ENCODE results near the gene TNFAIP3.
"Not testable (repeated sequence)": the region's sequence is repeated elsewhere in the genome, so short reads cannot be mapped to it uniquely, and the experiment has no call there.

The TNFAIP3 gene

DNA sequence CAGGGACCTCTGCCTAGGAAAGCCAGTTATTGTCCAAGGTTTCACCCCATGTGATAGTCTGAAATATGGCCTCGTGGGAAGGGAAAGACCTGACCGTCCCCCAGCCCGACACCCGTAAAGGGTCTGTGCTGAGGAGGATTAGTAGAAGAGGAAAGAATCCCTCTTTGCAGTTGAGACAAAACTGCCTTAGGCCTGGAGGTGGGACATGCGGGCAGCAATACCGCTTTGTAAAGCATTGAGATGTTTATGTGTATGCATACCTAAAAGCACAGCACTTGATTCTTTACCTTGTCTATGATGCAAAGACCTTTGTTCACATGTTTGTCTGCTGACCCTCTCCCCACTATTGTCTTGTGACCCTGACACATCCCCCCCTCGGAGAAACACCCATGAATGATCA lies 22.3 kb upstream of the TNFAIP3 start:
- DNase-seq (ENCODE audit: low read depth) = not testable (repeated sequence)

DNA sequence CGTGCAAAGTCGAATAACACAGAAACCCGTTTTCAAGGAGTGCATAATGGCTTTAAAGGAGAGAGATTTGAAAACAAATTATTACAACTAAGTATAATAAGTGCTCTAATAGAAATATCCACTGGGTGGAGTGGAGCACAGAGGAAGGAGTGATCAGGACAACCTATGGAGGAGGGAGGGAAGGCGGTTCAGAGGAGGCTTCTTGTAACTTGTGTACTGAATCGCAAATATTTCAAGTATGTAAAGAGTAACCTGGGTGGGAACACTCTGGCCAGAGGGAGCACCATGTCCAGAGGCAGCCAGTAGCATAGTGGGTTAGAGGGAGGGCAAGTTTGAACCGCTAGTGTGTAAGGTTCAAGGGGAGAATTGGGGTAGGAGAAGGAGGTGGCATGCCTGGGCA lies 21.6 kb upstream of the TNFAIP3 start:
- no peak for DNase-seq (ENCODE audit: low read depth)

DNA sequence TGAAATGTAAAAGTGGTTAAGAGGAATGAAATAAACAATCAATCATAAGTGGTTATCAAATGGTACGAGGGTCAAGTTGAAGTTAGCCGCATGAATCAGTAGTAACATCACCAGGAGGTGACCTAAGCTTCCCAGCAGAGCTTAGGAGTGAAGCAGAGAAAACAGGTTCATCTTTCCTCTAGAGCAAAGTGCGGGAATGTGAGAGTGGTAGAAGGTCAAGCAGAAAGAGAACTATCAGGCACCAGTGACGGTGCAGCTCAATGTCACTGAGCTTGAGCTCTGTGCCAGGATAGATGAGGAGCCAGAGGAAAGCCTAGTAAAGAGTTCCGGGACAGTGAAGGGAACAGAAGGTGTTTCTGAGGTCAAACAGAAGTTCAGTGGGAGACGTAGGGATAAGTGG lies 20.8 kb upstream of the TNFAIP3 start:
- no peak for DNase-seq (ENCODE audit: low read depth)

DNA sequence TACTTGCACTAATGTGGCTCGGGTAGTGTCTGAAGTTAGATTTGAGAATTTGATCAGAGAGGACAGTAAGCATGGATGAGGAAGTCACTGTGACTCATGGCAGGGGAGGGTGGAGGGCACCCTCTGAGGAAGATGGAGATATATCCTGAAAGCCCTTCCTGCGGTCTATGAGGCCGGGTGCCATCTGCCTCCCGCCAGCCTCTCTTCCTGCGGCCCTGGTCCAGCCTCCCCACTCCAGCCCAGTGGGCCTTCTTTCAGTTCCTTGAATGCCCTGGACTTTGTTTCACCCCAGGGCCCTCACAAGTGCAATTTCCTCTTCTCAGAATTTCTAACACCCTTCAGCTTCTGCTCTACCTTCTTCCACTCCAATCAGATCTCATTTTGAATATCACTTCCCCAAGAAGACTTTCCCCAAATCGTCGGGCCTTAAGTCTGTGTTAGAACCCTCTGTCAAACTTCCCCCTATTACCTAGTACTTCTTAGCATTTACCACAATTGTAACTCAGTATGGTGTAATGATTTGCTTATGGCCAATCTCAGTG lies 20.2 kb upstream of the TNFAIP3 start:
- DNase-seq (ENCODE audit: low read depth) = no peak

DNA sequence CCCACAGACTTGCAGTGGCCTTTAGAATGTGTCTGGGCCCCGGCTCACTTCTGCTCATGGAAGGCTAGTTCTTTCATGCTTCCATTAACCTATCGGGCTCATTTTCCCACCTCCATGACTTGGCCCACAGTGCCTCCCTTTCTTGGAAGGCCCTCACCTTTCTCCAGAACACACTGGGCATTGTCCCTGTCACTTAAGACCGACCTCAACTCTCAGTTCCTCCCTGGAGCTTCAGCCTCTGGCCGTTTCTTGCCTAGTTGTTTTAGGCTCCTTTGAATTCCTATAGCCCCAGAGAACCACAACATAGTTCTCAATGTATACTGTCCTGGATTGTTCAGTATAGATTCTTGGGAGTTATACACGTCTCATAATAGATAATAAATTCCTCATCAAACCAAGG lies 19.3 kb upstream of the TNFAIP3 start:
- DNase-seq (ENCODE audit: low read depth) = no peak

DNA sequence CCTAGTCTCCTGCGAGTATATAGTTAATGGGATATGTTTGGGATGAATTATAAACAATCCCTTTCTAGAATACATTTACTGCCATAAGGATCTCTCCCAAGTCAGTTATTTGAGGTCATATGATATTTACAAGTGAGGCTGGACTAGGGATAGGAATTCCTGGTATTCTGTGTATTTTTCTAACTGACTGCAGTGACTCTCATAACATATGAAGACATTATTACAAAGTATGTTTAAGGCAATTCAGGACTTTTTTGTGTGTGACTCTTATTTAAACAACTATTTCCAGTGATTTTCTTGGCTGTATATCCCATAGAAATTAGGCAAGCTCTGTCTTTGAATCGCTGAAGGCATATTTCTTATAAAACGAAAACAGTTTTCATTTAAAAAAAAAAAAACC lies 18.4 kb upstream of the TNFAIP3 start:
- DNase-seq (ENCODE audit: low read depth) = no peak

DNA sequence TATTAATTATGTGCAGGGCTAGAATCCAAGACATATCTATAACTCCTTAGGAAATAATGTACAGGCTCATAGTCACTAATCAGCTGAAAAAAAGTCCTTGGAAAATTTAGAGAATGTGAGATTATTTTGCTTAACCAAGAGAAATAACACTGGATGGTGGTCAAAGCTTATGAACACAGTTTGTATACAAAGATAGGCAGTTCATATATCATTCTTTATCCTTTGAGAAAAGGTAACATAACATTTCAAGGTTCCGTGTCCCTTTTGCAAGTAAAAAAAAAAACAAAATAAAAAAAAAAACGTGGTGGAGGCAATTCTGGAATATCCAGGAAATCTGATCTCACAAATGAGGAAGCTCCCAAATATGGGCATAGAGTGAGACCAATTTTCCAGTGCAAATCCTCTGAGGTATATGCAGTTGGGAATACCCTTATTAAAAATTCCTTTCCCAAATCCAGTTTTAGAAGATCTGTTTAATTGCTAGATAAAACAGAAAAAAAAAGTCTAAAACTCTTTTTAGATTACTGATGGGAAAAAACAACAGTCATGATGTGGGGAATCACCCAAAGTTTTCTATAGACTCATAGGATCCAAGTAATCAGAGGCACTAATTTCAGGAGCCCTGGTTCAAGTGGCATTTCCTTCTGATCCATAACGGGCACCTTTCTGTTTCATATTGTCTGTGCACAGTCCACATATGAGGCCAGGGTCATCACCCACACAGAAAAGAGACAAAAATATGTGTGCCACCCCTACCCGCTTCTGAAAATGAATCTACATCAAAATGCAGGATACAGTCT lies 17.7 kb upstream of the TNFAIP3 start:
- no peak for DNase-seq (ENCODE audit: low read depth)

DNA sequence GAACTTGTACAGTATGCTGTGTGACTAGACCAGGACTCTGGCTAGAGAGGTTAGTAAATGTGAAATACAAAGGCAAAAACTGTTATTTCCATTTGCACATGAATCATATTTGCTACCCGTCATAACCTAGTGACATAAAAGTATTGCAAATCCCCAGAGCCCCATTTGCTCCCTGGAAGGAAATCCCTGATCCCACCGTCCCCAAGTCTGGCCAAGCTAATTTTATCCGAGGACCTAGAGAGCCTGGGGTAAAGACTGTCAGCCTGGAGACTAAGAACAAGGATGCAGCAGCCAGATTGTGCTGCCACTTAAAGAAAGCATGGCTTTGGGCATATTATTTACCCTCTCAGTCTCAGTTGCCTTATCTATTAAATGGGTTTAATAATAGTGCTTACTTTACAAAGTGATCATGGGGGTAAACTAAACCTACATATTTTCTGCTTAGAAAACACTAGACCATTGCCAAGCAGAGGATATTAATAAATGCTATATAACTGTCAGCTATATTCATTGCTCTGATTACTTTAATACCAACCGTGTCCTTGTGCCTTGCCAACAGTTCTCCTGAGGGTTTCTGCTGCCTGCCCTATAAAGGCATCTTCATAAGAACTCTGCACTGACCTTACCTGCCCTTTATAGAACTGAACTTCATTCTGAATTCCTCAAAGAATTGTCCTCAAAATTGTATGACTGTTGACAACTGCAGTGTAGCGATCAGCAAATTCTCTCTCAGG lies 16.9 kb upstream of the TNFAIP3 start:
- DNase-seq (ENCODE audit: low read depth) = no peak

DNA sequence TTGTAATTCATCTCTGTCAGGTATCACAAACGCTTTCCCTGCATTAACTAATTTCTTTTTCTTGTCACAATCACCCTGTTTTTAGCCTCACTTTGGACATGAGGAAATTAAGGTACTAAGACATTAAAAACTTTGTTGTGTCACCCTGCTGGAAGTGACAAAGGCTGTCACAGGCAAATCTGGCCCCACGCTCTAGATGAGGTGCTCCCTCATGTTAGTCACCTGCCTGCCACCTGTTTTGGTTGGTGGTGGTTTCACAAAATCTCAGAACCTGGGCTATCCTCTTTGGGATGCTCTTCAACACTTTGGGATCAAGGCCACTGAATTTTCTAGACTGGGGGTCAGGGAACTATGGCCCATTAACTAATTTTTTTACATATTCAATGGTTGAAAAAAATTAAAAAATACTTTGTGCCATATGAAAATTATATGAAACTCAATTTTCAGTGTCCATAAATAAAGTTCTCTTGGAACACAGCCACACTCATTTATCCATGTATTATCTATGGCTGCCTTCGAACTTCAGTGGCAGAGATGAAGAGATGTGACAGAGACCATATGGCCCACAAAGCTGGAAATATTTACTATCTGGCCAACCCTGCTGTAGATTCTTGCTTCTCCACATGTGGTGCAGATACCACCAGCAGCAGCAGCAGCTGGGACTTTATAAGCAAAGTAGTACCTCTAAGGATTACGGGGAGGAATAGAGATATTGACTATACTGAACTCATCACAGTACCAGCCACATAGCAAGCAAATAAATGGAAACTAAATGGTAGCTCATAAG lies 16.1 kb upstream of the TNFAIP3 start:
- DNase-seq (ENCODE audit: low read depth) = no peak

DNA sequence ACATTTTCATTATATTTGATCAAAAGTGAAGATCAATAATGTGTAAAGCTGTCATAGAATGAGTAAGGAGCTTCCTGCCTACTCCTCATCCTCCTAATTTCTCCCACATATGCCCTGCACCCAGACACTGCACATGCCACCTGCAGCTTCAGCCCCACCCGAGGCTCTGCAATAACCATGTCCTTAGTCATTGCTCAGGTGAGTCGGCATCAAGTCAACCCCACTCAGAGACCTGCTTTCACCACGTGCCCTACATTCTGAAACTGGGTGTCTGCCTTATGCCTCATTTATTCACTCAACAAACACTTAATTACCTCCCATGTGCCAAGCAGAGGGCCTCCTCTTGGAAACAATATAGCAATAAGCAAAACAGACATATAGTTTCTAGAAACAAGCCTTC lies 15.4 kb upstream of the TNFAIP3 start:
- DNase-seq (ENCODE audit: low read depth) = no peak

DNA sequence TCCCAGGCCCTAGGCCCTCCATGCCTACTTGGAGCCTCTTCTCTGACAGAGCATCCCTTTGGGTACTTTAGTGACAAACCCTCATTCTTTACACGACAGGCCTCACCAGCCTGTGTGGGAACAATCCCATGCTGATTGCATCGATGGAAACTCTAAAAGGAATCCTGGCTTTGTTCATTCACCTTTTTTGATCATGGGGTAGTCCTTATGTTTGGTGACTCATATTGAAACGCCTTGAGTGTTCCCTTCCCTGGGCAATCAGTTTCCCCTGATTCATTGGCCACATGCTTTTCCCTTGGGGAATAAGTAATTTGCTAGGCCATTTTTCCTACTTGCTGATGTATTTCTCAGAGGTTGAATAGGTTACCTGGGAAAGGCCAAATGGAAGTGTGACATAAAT lies 14.7 kb upstream of the TNFAIP3 start:
- no peak for DNase-seq (ENCODE audit: low read depth)

DNA sequence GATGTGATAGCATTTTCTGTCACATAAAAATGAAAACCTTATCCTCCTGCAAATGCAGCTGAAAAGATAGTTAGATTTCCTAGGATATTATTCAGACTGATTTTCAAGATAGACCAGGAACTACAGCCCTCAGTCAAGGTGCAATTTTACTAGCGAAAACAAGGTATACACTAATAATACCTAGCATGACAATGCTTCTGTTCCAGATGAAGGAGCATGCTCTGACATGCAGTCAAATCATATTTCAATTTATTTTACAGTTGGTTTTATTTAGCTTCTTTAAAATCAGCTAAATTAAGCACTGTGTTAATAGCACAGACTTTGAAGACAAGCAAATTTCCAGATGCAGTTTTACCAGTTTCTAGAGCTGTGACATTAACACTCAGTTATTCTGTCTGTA lies 14.2 kb upstream of the TNFAIP3 start:
- DNase-seq (ENCODE audit: low read depth) = no peak

DNA sequence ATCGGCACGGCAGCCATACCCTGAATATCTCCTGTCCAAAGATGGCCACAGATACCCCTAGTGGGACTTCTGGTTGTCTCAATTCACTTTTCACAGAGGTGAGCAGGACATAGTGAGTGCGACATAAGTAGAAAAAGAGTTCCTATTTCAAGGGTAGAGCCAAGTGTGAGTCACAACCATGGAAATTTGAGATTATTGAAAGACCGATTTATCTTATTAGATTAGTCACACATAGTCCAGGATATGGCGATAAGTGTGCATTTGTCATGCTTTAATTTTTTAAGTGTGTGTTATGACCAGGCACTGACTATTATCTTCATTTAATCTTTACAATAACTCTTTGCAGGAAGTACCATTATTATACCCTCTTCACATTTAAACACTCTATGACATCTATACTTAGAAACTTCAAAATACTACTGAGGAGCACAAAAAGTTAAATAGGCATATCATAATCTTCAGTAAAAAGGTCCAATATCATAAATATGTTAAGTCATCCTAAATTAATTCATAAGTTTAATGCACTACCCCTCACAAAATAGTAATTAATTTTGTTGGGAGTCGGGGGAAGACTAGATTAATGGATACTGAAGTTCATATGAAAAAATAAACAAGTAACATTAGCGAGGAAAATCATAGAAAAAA lies 13.4 kb upstream of the TNFAIP3 start:
- DNase-seq (ENCODE audit: low read depth) = no peak

DNA sequence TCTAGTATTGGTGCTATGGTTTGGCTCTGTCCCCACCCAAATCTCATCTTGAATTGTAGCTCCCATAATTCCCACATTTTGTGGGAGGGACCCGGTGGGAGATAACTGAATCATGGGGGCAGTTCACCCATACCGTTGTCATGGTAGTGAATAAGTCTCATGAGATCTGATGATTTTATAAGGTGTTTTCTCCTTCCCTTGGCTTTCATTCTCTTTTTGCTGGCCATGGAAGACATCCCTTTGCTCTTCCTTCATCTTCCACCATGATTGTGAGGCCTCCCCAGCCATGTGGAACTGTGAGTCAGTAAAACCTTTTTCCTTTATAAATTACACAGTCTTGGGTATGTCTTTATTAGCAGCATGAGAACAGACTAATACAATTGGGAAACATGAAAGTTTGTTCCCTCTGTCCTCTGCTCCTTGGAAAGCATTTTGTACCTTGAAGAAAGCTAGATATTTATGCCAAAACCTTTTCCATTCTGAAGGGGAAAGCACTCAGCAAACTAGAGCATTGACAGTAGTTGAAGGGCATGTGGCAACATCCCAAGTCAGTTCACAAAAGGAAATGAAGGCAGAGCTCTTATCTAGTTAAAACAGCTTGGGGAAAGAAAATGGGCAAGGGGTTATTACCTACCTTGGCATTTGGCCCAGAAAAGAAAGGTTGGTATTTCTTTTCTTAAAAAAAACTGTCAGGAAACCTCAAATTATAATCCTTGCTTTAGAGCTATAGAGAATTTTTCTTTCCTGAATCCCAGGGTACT lies 10.7 kb upstream of the TNFAIP3 start:
- DNase-seq (ENCODE audit: low read depth) = no peak

DNA sequence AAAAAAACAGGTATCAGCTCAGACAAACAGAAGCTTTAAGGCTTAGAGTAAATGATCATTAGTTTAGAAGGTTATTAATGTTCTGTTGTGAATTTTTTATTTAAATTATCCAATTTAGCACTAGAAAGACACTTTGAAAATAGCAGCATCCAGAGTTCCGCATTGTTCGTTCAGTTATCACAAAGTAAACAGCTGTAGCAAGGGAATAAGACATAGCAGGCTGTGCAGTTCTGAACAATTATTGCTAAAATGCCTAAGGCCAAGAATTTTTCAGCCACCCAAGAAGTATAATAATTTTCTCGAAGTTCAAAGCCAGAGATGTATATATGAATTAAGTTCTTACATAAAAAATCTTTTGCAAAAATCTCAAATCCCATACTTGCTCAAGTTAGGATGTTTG lies 8.0 kb upstream of the TNFAIP3 start:
- no peak for DNase-seq (ENCODE audit: low read depth)

DNA sequence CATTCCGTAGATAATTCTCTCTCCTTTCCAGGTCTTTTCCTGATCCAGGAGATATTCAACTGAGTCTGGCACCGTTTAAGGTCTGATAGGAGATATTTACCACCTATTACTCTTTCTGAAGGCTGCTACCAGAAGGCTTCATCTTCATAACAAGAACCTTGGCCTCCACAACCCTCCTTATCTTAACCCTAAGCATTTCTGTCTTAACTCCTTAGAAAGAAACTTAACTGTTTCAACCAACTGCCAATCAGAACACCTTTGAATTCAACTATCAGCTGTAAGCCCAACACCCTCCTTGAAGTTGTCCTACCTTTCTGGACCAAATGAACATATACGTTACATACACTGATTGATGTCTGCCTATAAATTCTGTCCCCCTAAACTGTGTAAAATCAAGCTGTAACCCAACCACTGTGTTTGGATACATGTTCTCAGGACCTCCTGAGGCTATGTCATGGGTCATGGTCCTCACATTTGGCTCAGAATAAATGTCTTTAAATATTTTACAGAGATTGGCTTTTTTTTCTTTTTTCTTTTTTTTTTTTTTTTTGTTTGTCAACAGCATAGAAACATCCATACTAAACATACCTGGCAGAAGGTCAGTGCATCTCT lies 6.6 kb upstream of the TNFAIP3 start:
- DNase-seq (ENCODE audit: low read depth) = no peak

DNA sequence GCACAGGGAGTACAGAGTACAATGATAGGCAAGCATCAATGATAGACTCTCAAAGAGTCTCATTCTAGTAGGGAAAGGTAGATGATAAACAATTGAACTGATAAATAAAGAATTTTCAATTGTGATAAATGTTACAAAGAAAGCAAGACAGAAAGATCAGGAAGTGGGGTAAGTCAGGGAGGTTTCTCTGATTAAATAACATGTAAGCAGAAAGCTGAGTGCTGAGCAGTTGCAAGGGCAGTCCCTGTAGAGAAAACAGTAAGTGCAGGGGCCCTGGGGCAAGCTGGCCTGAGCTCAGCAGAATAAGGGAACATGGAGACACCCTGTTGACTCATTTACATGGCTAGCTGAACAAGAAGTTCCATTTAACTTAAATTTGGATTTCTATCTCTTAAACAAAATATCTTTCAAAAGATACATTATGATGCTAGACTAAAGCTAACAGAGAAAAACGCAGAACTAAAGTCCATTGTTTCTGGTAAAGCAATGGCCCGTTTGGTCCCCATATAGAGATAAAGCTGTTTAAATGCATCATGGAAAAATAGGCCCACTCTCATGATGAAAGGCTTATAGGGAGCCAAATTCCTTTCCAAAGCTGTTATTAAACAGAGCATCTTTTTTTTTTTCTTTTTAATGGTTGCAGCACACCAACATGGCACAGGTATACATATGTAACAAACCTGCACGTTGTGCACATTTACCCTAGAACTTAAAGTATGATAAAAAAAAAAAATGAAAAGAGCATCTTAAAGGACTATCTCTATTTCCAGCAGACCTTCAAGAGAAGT lies 5.3 kb upstream of the TNFAIP3 start:
- DNase-seq (ENCODE audit: low read depth) = no peak

DNA sequence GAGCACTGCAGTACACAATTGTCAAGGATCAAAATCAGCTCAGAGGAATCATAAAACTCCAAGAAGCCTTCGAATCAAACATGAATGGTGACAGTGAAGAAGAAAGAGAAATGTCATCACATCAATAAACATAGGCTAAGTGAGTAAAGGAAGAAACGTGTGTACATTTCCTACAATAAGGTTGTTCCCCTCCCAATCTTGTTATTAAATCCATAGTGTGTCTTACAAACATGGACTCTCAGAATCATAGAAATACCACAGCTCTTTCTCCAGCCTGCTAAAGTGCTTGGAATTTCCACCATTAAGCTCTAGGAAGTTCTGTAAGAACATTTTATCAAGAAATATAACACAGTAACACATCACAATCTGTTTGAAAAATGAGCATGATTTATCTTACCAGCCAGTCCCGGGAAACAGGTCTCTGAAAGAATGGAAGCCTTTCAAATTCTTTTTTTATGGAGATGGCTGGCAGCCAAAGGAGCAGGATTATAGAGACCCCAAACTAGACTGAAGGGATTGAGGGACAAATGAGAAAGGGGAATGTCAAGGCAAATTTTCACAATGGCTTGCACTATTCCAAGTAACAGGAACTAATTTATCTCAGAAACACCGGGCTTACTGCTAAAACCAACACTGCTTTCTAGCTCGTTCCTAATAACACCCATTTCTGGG lies 4.5 kb upstream of the TNFAIP3 start:
- no peak for DNase-seq (ENCODE audit: low read depth)

DNA sequence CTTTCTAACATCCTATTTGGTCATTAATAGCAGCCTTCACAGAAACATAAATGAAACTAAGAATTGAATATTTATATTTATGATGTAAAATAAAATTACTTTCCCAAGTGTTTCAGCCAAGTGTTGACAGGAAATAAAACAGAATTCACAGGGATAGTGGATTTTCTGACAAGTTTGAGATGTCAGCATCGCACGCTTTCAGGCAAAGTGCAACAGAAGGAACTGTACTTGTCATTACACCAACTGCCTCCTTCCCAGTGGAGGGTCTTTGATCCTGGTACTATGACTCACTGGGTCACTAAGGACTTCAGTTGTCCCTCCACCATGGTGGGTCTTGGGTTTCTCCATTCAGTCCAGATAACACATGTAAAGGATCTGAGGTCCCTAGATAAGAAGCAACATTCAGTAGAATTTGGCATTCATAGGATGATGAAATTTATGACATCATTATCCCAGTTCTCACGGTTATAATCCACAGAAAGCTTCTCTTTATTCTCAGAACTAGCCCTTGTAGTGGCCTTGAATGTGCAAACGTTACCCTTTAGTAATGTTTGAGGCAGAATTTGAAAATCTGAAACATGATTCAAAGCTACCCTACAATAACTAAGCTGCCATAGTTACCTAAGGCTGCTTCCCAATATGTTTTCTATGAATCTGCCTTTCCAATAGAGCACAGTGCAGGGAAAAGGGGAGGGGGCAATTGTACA lies 3.8 kb upstream of the TNFAIP3 start:
- DNase-seq (ENCODE audit: low read depth) = no peak

All from activated T-cell treated with anti-CD3 and anti-CD28 coated beads for 1 hour (primary cell).